GM19099 (cell line): Measurements from ENCODE around the gene KIF18B.

Experiments used
- POLR2A ChIP-seq: IDR thresholded peaks from 3 replicates; pipeline ENCODE4 v1.6.1; 2011; ENCODE audit warnings: low read depth; ENCODE audit not compliant: insufficient read length; ENCODE audit errors: extremely low read depth

Gene KIF18B

GRCh38 chr17:44919411-44919810, 28.2 kb downstream of the KIF18B start:
- no peak for TF ChIP-seq POLR2A

GRCh38 chr17:44918006-44918405, 29.6 kb downstream of the KIF18B start:
- no peak for TF ChIP-seq POLR2A

GRCh38 chr17:44917456-44917855, 30.1 kb downstream of the KIF18B start:
- TF ChIP-seq POLR2A: no peak

- no peak for TF ChIP-seq POLR2A
These were observed 30.8 kb downstream of the KIF18B start for GRCh38 chr17:44916781-44917241.

- no peak for TF ChIP-seq POLR2A
These were observed 31.5 kb downstream of the KIF18B start for GRCh38 chr17:44915862-44916780.

- TF ChIP-seq POLR2A: no peak
These were observed 32.2 kb downstream of the KIF18B start, which contains the start of gene GFAP for GRCh38 chr17:44915321-44915726. TSS of gene GFAP (minus strand) at chr17:44915500. CDS start at chr17:44915486, 14 bp downstream.

GRCh38 chr17:44914698-44915271, 32.8 kb downstream of the KIF18B start:
- TF ChIP-seq POLR2A: no peak

- no peak for TF ChIP-seq POLR2A
These were observed 33.4 kb downstream of the KIF18B start for GRCh38 chr17:44914148-44914547.

- TF ChIP-seq POLR2A: no peak
These were observed 33.9 kb downstream of the KIF18B start for GRCh38 chr17:44913676-44914075.

- no peak for TF ChIP-seq POLR2A
These were observed 34.6 kb downstream of the KIF18B start for GRCh38 chr17:44912763-44913544.

GRCh38 chr17:44911133-44912001, 36.2 kb downstream of the KIF18B start:
- no peak for TF ChIP-seq POLR2A

- no peak for TF ChIP-seq POLR2A
These were observed 37.1 kb downstream of the KIF18B start for GRCh38 chr17:44910231-44911106.

GRCh38 chr17:44909681-44910144, 37.9 kb downstream of the KIF18B start:
- TF ChIP-seq POLR2A: no peak
